NB4 (cell line): ENCODE data around the gene DEAF1.

Experiments used
- DNase-seq: peaks from one replicate; pipeline ENCODE4 v3.0.0; 2010; ENCODE audit warnings: low read depth
- H3K4me3 ChIP-seq: one replicate; pipeline ENCODE4 v1.5.1; 2011; ENCODE audit warnings: mild to moderate bottlenecking, low read depth, low read length, moderate library complexity
- MYC ChIP-seq: IDR thresholded peaks from 2 replicates; pipeline ENCODE4 v1.6.1; 2011; ENCODE audit warnings: low read depth, low read length
- POLR2A ChIP-seq: IDR thresholded peaks from 2 replicates; pipeline ENCODE4 v1.6.1; 2011; ENCODE audit warnings: mild to moderate bottlenecking; ENCODE audit not compliant: insufficient read length; ENCODE audit errors: extremely low read depth
- TF ChIP-seq, protein P1 (sequence below): IDR thresholded peaks from one replicate; pipeline ENCODE4 v1.5.1; 2012; ENCODE audit warnings: low read depth, low read length
- TF ChIP-seq, protein P2 (sequence below): IDR thresholded peaks from 2 replicates; pipeline ENCODE4 v1.6.1; 2011; ENCODE audit warnings: low read depth, low read length

The DEAF1 gene

DNA sequence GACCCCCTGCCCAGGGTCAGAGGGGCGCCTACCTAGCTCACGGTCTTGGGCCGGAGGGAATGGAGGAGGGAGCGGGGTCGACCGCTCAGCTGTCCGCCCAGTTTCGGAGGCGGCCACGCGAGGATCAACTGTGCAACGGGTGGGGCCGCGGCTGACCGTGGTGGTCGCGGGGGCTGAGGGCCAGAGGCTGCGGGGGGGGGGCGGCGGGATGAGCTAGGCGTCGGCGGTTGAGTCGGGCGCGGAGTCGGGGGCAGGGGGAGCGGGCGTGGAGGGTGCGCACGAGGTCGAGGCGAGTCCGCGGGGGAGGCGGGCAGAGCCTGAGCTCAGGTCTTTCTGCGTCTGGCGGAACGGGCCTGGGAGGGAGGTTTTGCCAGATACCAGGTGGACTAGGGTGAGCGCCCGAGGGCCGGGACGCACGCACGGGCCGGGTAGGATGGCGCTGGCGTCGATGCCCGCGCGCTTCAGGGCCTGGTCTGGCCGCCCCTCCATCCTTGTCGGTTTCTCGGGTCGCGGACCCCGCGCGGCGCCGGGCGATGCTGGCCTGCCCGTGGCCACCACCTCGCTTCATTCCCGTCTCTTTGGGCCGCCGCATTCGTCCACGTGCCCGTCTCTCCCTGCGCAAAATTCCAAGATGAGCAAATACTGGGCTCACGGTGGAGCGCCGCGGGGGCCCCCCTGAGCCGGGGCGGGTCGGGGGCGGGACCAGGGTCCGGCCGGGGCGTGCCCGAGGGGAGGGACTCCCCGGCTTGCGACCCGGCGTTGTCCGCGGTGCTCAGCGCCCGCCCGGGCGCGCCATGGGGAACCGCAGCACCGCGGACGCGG, 58.3 kb downstream of the DEAF1 start, which contains the start of gene DRD4:
Gene DRD4, plus strand, starts transcription at position 759 of the 822 bp plus-strand sequence. Its CDS starts 36 bp downstream, at position 795.
- TF ChIP-seq, protein P1, sequence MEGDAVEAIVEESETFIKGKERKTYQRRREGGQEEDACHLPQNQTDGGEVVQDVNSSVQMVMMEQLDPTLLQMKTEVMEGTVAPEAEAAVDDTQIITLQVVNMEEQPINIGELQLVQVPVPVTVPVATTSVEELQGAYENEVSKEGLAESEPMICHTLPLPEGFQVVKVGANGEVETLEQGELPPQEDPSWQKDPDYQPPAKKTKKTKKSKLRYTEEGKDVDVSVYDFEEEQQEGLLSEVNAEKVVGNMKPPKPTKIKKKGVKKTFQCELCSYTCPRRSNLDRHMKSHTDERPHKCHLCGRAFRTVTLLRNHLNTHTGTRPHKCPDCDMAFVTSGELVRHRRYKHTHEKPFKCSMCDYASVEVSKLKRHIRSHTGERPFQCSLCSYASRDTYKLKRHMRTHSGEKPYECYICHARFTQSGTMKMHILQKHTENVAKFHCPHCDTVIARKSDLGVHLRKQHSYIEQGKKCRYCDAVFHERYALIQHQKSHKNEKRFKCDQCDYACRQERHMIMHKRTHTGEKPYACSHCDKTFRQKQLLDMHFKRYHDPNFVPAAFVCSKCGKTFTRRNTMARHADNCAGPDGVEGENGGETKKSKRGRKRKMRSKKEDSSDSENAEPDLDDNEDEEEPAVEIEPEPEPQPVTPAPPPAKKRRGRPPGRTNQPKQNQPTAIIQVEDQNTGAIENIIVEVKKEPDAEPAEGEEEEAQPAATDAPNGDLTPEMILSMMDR, result no peak
- DNase-seq, result no peak
- H3K4me3 ChIP-seq, result no peak within 1 kb of the TSS

DNA sequence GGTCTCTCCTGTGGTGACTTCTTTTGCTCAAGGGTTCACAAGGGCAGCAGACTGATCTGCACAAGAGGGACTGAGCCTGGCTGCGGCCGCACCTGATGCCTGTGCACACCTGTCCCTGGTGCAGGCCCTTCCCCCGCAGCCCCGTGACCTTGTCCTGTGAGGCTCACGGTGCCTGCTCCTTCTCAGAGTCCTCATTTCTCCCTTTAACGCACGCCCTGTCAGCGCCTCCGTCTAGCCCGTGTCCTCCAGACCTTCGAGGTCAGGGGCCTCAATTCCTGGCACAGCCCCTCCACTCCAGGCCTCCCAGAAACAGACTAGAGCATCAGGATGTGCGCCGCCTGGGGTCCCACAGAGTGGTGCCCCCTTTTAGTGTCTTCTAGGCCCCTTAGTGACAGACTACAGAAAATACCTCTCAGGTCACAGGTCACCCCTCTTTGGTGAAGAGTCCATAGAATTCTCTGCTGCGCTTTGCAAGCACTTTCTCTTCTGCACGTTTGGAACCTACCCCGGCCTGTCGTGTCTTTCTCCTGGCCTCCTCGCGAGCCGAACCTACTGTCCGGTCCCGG, 59.0 kb downstream of the DEAF1 start:
- no peak overlapping the region for H3K4me3 ChIP-seq
- TF ChIP-seq, protein P2, sequence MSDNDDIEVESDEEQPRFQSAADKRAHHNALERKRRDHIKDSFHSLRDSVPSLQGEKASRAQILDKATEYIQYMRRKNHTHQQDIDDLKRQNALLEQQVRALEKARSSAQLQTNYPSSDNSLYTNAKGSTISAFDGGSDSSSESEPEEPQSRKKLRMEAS, result no peak
- TF ChIP-seq, protein P1, result no peak
- TF ChIP-seq POLR2A (no peak), MYC (no peak)
- no peak for DNase-seq

DNA sequence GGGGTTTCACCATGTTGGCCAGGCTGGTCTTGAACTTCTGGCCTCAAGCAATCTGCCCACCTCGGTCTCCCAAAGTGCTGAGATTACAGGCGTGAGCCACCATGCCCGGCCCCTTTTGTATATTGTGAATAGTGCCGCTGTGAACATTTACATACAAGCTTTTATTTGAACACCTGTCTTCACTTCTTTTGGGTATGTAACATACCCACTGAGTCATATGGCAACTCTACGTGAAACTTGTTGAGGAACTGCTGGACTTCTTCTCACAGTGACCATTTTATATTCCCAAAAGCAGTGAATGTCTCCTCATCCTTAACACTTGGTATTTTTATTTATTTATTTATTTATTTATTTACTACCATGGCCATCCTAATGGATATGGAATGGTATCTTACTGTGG, 64.2 kb downstream of the DEAF1 start:
- TF ChIP-seq MYC (no peak), POLR2A (no peak)
- TF ChIP-seq, protein P2, result no peak
- TF ChIP-seq, protein P1, result no peak
- H3K4me3 ChIP-seq, result no peak overlapping the region
- DNase-seq, result no peak

DNA sequence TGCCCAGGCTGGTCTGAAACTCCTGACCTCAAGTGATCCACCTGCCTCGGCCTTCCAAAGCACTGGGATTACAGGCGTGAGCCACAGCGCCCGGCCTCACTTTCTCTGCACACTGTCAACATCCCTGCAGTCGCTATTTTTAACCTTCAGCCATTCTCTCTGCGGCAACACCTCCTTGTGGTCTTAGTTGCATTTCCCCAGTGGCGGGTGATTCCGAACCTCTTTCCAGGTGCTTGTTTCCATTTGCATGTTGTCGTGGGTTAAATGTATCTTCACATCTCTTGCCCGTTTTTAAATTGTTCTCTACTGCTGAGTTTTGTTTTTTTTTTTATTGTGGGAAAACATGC, 65.8 kb downstream of the DEAF1 start:
- DNase-seq, result no peak
- TF ChIP-seq POLR2A (no peak), MYC (no peak)
- TF ChIP-seq, protein P2, result no peak
- TF ChIP-seq, protein P1, result no peak

DNA sequence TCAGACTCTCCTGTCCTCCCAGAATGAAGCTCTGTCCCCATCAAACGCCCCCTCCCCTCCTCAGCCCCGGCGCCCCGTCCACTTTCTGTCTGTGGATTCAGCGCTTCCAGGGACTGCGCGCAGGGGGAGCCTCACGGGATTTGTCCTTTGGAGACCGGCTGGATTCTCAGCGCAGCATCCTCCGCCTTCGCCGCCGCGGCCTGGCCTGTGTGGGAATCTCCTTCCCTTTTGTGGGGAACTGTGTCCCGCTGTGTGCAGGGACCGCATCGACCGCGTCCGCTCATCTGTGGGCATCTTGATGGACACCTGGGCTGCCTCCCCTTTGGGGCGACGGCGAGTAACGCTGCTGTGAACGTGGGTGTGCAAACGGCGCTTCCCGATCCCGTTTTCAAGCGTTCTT, 67.0 kb downstream of the DEAF1 start:
- H3K4me3 ChIP-seq, result peak overlapping the region; percentile 41
- TF ChIP-seq, protein P2, result no peak
- TF ChIP-seq, protein P1, result no peak
- no peak; the same call in 1 of the 2 replicates for TF ChIP-seq MYC
- TF ChIP-seq POLR2A, result no peak
- peak; percentile 67 for DNase-seq

More for the DNA sequence above, 65.8 kb downstream of the DEAF1 start:
- no peak overlapping the region for H3K4me3 ChIP-seq

DNA sequence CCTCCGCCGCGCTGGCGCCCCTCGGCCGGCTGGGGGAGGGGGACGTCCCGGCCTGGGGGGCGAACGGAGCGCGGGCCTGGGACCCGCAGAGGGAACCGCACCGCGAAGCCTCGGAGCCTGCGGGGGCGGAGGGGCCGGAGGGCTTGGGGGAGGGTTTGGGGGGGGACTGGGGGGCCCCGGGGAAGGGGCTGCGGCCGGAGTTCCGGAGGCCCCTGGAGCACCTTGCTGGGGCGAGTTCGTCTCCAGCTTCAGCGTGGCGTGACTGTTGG, 67.8 kb downstream of the DEAF1 start:
- no peak for DNase-seq
- no peak overlapping the region for H3K4me3 ChIP-seq
- TF ChIP-seq POLR2A, result no peak
- TF ChIP-seq, protein P1, result no peak
- TF ChIP-seq MYC, result no peak
- TF ChIP-seq, protein P2, result no peak
